ENCODE data around the gene SLC1A1. TPM values are rescaled to one million over a fixed set of nuclear protein-coding genes. Genes with fewer than 3 reads are reported as not detected.

The SLC1A1 gene
- total and polyA plus RNA-seq, 2 experiments from 2014 or later = 3.7 to 8.2 TPM

DNA sequence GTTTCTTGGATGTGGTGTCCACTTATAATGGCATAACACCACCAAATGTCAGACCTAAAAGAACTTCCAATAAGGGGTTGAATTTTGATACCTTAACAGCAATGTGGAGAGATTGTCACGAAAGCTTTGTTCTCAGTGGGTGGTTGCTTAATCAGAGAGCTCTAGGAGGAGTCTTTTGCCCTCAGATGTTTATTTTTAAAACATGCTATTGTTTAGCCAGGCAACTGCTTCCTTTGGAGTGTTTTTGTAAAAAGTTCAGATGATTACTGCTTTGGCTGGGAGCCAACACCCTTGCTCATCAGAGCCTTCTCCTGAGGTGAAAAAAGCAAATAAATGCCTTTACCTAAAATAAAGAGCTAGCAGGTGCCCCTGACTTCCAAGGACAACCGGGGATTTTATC lies 65.0 kb downstream of the SLC1A1 start (continued):
- no peak for TF ChIP-seq JUNB (IDR thresholded peaks at IDR 0.05; ENCODE audit: unreplicated experiment)
- no peak for TF ChIP-seq ZNF331 (CRISPR knock-in tag; IDR thresholded peaks at IDR 0.05; ENCODE audit: low read depth)
- TF ChIP-seq STAT1 (IDR thresholded peaks at IDR 0.05; ENCODE audit: unreplicated experiment) = no peak
- no peak for TF ChIP-seq EZH2phosphoT487 (IDR thresholded peaks at IDR 0.05; ENCODE audit: unreplicated experiment)

GRCh38 chr9:4558371-4558998 lies 68.2 kb downstream of the SLC1A1 start:
- Mint-ChIP-seq H3K4me1 (peaks cover 2% of the 10 kb centered on the region), H3K27ac (no peak overlapping the region), H3K4me3 (no peak overlapping the region), H3K27me3 (ENCODE audit: insufficient read depth, low read depth, poor library complexity) (no peaks in the 10 kb centered on the region), H3K9me3 (no peaks in the 10 kb centered on the region), H3K36me3 (ENCODE audit: low read depth) (no peaks in the 10 kb centered on the region)
- DNase-seq (ENCODE audit: low spot score) = no peak
- H3K4me3 ChIP-seq = no peak overlapping the region
- H3F3A ChIP-seq (replicated peaks; ENCODE audit: low read depth) = no peaks in the 10 kb centered on the region
- H2AFZ ChIP-seq = no peak overlapping the region
- no peaks in the 10 kb centered on the region for H3K27me3 ChIP-seq (ENCODE audit: insufficient read depth)
- H3K4me2 ChIP-seq = no peak overlapping the region
- TF ChIP-seq ZNF331 (CRISPR knock-in tag; IDR thresholded peaks at IDR 0.05; ENCODE audit: low read depth) (no peak), CREB1 (CRISPR knock-in tag; IDR thresholded peaks at IDR 0.05; ENCODE audit: low read depth) (no peak), POLR2AphosphoS5 (IDR thresholded peaks at IDR 0.05; ENCODE audit: low read depth) (no peak), EZH2 (IDR thresholded peaks at IDR 0.05; ENCODE audit: low read depth, unreplicated experiment) (no peak), STAT1 (IDR thresholded peaks at IDR 0.05; ENCODE audit: unreplicated experiment) (no peak), NANOG (IDR thresholded peaks at IDR 0.05; ENCODE audit: borderline replicate concordance) (no peak), JUNB (IDR thresholded peaks at IDR 0.05; ENCODE audit: unreplicated experiment) (no peak), ZNF114 (CRISPR knock-in tag; IDR thresholded peaks at IDR 0.05) (no peak)
- TF ChIP-seq, protein P1, sequence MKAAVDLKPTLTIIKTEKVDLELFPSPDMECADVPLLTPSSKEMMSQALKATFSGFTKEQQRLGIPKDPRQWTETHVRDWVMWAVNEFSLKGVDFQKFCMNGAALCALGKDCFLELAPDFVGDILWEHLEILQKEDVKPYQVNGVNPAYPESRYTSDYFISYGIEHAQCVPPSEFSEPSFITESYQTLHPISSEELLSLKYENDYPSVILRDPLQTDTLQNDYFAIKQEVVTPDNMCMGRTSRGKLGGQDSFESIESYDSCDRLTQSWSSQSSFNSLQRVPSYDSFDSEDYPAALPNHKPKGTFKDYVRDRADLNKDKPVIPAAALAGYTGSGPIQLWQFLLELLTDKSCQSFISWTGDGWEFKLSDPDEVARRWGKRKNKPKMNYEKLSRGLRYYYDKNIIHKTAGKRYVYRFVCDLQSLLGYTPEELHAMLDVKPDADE (IDR thresholded peaks at IDR 0.05) = no peak
- TF ChIP-seq, protein P2, sequence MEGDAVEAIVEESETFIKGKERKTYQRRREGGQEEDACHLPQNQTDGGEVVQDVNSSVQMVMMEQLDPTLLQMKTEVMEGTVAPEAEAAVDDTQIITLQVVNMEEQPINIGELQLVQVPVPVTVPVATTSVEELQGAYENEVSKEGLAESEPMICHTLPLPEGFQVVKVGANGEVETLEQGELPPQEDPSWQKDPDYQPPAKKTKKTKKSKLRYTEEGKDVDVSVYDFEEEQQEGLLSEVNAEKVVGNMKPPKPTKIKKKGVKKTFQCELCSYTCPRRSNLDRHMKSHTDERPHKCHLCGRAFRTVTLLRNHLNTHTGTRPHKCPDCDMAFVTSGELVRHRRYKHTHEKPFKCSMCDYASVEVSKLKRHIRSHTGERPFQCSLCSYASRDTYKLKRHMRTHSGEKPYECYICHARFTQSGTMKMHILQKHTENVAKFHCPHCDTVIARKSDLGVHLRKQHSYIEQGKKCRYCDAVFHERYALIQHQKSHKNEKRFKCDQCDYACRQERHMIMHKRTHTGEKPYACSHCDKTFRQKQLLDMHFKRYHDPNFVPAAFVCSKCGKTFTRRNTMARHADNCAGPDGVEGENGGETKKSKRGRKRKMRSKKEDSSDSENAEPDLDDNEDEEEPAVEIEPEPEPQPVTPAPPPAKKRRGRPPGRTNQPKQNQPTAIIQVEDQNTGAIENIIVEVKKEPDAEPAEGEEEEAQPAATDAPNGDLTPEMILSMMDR (conservative IDR thresholded peaks at IDR 0.05; ENCODE audit: low read depth in 2 of 2) = no peak
- TF ChIP-seq, protein P3, sequence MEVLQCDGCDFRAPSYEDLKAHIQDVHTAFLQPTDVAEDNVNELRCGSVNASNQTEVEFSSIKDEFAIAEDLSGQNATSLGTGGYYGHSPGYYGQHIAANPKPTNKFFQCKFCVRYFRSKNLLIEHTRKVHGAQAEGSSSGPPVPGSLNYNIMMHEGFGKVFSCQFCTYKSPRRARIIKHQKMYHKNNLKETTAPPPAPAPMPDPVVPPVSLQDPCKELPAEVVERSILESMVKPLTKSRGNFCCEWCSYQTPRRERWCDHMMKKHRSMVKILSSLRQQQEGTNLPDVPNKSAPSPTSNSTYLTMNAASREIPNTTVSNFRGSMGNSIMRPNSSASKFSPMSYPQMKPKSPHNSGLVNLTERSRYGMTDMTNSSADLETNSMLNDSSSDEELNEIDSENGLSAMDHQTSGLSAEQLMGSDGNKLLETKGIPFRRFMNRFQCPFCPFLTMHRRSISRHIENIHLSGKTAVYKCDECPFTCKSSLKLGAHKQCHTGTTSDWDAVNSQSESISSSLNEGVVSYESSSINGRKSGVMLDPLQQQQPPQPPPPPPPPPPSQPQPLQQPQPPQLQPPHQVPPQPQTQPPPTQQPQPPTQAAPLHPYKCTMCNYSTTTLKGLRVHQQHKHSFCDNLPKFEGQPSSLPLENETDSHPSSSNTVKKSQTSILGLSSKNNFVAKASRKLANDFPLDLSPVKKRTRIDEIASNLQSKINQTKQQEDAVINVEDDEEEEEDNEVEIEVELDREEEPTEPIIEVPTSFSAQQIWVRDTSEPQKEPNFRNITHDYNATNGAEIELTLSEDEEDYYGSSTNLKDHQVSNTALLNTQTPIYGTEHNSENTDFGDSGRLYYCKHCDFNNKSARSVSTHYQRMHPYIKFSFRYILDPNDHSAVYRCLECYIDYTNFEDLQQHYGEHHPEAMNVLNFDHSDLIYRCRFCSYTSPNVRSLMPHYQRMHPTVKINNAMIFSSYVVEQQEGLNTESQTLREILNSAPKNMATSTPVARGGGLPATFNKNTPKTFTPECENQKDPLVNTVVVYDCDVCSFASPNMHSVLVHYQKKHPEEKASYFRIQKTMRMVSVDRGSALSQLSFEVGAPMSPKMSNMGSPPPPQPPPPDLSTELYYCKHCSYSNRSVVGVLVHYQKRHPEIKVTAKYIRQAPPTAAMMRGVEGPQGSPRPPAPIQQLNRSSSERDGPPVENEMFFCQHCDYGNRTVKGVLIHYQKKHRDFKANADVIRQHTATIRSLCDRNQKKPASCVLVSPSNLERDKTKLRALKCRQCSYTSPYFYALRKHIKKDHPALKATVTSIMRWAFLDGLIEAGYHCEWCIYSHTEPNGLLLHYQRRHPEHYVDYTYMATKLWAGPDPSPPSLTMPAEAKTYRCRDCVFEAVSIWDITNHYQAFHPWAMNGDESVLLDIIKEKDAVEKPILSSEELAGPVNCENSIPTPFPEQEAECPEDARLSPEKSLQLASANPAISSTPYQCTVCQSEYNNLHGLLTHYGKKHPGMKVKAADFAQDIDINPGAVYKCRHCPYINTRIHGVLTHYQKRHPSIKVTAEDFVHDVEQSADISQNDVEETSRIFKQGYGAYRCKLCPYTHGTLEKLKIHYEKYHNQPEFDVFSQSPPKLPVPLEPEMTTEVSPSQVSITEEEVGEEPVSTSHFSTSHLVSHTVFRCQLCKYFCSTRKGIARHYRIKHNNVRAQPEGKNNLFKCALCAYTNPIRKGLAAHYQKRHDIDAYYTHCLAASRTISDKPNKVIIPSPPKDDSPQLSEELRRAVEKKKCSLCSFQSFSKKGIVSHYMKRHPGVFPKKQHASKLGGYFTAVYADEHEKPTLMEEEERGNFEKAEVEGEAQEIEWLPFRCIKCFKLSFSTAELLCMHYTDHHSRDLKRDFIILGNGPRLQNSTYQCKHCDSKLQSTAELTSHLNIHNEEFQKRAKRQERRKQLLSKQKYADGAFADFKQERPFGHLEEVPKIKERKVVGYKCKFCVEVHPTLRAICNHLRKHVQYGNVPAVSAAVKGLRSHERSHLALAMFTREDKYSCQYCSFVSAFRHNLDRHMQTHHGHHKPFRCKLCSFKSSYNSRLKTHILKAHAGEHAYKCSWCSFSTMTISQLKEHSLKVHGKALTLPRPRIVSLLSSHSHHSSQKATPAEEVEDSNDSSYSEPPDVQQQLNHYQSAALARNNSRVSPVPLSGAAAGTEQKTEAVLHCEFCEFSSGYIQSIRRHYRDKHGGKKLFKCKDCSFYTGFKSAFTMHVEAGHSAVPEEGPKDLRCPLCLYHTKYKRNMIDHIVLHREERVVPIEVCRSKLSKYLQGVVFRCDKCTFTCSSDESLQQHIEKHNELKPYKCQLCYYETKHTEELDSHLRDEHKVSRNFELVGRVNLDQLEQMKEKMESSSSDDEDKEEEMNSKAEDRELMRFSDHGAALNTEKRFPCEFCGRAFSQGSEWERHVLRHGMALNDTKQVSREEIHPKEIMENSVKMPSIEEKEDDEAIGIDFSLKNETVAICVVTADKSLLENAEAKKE (CRISPR knock-in tag; IDR thresholded peaks at IDR 0.05) = no peak
- no peak overlapping the region for H3K27ac ChIP-seq (ENCODE audit: low read depth)
- H3K79me2 ChIP-seq (replicated peaks; ENCODE audit: insufficient read depth) = no peaks in the 10 kb centered on the region
- H3K4me1 ChIP-seq (ENCODE audit: insufficient read depth) = no peaks in the 10 kb centered on the region
- no peak for ATAC-seq
- no peaks in the 10 kb centered on the region for H3K36me3 ChIP-seq (ENCODE audit: insufficient read depth)
- H4K20me1 ChIP-seq (replicated peaks; ENCODE audit: insufficient read depth) = no peaks in the 10 kb centered on the region; the same call in 1 of the 2 replicates
- no peaks in the 10 kb centered on the region for H3K9me2 ChIP-seq (ENCODE audit: insufficient read depth)
